ENCODE data around the gene MRPL20.

The MRPL20 gene

DNA sequence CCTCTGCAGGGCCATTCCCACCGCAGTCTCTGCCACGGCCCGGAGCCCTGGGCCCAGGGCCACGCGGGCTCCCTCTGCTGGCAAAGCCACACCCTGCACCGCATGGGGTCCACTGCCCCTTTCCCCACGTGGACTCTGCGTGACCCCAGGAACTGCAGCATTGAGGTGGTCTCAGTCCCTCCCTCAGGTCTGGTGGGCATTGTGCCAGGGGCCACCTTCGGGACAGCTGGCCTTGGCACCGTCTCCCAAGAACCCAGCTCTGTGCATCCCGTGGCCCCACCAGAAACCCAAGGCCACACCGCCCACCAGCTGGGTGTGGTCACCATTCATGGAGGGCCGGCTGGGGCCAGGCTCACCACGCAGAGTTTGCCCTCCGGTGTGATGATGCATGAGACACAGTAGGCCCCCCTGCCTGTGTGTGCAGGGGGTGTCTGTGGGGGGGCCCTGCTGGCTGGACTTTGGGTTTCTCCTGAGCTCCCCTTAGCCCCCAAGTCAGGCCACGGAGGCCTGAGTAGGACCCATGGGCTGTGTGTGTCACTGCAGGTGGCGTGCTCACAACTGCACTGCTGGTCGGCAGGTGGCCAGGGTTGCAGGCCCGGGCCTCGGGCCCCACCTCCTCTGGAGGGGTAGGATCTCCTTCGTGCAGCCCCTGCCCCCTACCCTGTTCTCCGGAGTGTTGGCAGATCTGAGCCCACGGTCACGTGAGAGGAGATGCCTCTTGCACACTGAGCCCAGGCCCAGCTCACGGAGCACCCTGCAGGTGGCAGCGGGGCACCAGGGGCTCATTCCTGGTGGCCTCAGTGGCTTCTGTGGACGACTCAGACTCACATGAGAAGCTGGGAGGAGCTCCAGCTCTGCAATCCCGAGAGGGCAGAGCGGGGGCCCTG is 34.2 kb upstream of the MRPL20 start:
- Histone ChIP-seq H2AFZ (ENCODE audit: low read depth, low read length) (no peak overlapping the region), H3K9me3 (ENCODE audit: low read length) (no peaks in the 10 kb centered on the region), H3K36me3 (ENCODE audit: insufficient read depth, low read length) (no peaks in the 10 kb centered on the region), H3K27me3 (ENCODE audit: insufficient read depth, low read length) (no peaks in the 10 kb centered on the region), H3K4me1 (ENCODE audit: insufficient read depth, low read length) (peaks cover 14% of the 10 kb centered on the region), H3K4me3 (ENCODE audit: low read length) (no peak overlapping the region)

DNA sequence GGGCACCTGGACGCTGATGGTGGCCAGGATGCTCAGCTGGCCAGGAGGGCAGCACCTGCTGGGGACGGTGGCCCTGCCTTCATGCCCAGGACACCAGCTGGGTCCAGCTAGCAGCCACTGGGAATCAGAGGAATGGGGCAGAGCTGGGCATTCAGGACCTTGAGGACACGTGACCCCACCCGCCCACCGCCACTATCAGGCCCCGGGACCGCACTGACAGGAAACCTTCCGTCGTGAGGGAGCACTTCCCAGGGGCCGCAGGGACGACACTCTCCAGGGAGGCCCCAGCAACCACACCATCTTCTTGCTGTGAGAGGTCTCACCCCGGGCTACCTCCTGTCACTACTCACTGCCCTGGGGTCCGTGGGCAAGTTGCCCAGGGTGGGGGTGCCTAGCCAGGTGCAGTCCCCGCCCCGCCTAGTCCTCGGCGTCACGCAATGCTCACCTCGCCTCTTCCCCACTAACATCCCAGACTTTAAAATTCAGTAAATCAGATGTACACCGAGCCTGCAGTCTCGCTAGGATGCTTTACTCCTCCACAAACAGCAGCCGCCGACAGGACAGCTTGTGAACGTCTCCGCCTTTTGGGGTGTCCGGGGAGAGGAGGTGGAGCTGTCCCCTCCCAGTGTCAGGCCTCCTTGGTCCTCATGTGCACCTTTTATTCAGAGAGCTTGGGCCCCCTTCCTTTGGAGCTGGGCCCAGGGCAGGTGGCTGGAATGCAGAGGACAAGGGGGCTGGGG is 33.3 kb upstream of the MRPL20 start:
- H3K9me3 ChIP-seq (ENCODE audit: low read length), result no peaks in the 10 kb centered on the region
- H2AFZ ChIP-seq (ENCODE audit: low read depth, low read length), result no peak overlapping the region
- peaks cover 14% of the 10 kb centered on the region for H3K4me1 ChIP-seq (ENCODE audit: insufficient read depth, low read length)
- H3K4me3 ChIP-seq (ENCODE audit: low read length), result no peak overlapping the region
- H3K27me3 ChIP-seq (ENCODE audit: insufficient read depth, low read length), result no peaks in the 10 kb centered on the region
- H3K36me3 ChIP-seq (ENCODE audit: insufficient read depth, low read length), result no peaks in the 10 kb centered on the region

- Histone ChIP-seq H3K4me1 (ENCODE audit: insufficient read depth, low read length) (peaks cover 21% of the 10 kb centered on the region), H3K27me3 (ENCODE audit: insufficient read depth, low read length) (no peaks in the 10 kb centered on the region), H2AFZ (ENCODE audit: low read depth, low read length) (no peak overlapping the region), H3K4me3 (ENCODE audit: low read length) (no peak overlapping the region), H3K9me3 (ENCODE audit: low read length) (no peaks in the 10 kb centered on the region), H3K36me3 (ENCODE audit: insufficient read depth, low read length) (no peaks in the 10 kb centered on the region)
These were observed 32.6 kb upstream of the MRPL20 start for GRCh38 chr1:1439546-1440261.

DNA sequence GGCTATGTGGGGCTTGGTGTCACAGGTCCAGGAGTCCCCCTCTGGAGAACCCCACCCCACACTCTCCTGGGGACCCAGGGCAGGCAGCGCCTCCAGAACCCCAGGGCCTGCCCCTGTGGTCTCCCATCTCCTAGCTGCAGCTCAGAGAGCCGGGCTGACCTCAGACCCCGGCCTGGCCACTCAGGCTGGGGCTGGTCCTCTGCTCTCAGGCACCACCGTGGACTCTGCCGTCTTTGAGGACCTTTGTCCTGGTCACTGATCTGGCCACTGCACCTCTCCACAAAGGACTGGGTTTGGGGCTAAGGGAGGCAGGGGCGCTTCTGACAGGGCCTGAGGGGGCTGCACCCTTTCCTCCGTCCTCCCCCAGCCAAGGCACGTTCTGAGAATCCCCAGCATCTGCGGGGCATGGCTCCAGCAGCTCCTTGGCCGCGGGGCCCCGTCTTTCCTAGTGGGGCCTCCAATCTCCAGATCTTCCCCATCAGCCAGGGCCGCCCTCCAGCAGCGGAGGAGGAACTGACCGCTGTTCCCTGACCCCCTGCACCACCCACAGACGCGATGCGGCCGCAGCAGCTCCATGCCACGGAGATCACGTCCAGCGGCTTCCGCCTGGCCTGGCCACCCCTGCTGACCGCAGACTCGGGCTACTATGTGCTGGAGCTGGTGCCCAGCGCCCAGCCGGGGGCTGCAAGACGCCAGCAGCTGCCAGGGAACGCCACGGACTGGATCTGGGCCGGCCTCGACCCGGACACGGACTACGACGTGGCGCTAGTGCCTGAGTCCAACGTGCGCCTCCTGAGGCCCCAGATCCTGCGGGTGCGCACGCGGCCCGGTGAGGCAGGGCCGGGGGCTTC is 31.7 kb upstream of the MRPL20 start:
- Histone ChIP-seq H3K9me3 (ENCODE audit: low read length) (no peaks in the 10 kb centered on the region), H3K4me3 (ENCODE audit: low read length) (no peak overlapping the region), H2AFZ (ENCODE audit: low read depth, low read length) (no peak overlapping the region), H3K36me3 (ENCODE audit: insufficient read depth, low read length) (no peaks in the 10 kb centered on the region), H3K4me1 (ENCODE audit: insufficient read depth, low read length) (peaks cover 30% of the 10 kb centered on the region), H3K27me3 (ENCODE audit: insufficient read depth, low read length) (no peaks in the 10 kb centered on the region)

GRCh38 chr1:1437904-1438376 is 30.8 kb upstream of the MRPL20 start:
- no peak overlapping the region for H3K4me3 ChIP-seq (ENCODE audit: low read length)
- peaks cover 38% of the 10 kb centered on the region for H3K4me1 ChIP-seq (ENCODE audit: insufficient read depth, low read length)
- H2AFZ ChIP-seq (ENCODE audit: low read depth, low read length), result no peak overlapping the region
- no peaks in the 10 kb centered on the region for H3K36me3 ChIP-seq (ENCODE audit: insufficient read depth, low read length)
- no peaks in the 10 kb centered on the region for H3K9me3 ChIP-seq (ENCODE audit: low read length)
- no peaks in the 10 kb centered on the region for H3K27me3 ChIP-seq (ENCODE audit: insufficient read depth, low read length)

GRCh38 chr1:1437033-1437903 is 30.2 kb upstream of the MRPL20 start:
- H3K4me3 ChIP-seq (ENCODE audit: low read length), result no peak overlapping the region
- H3K4me1 ChIP-seq (ENCODE audit: insufficient read depth, low read length), result peaks cover 45% of the 10 kb centered on the region
- H2AFZ ChIP-seq (ENCODE audit: low read depth, low read length), result no peak overlapping the region
- no peaks in the 10 kb centered on the region for H3K9me3 ChIP-seq (ENCODE audit: low read length)
- no peaks in the 10 kb centered on the region for H3K27me3 ChIP-seq (ENCODE audit: insufficient read depth, low read length)
- no peaks in the 10 kb centered on the region for H3K36me3 ChIP-seq (ENCODE audit: insufficient read depth, low read length)

DNA sequence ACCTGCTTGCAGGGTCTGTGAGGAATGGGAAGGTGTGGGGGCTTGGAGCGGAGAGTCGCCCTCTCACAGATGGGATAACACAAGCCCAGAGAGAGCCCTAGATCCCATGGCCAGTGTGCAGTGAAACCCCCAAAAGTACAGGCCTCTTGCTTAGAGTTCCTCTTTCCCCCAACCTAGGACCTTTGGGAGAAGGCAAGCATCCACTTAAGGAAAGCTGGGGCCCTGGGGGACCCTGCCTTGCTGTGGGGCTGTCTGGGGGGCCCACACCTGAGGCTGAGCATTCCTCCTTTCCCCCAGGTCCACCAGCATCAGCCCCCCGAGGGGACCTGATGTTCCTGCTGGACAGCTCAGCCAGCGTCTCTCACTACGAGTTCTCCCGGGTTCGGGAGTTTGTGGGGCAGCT is 29.5 kb upstream of the MRPL20 start:
- H3K4me3 ChIP-seq (ENCODE audit: low read length), result no peak overlapping the region
- no peaks in the 10 kb centered on the region for H3K27me3 ChIP-seq (ENCODE audit: insufficient read depth, low read length)
- no peaks in the 10 kb centered on the region for H3K9me3 ChIP-seq (ENCODE audit: low read length)
- H2AFZ ChIP-seq (ENCODE audit: low read depth, low read length), result no peak overlapping the region
- no peaks in the 10 kb centered on the region for H3K36me3 ChIP-seq (ENCODE audit: insufficient read depth, low read length)
- H3K4me1 ChIP-seq (ENCODE audit: insufficient read depth, low read length), result peaks cover 51% of the 10 kb centered on the region

DNA sequence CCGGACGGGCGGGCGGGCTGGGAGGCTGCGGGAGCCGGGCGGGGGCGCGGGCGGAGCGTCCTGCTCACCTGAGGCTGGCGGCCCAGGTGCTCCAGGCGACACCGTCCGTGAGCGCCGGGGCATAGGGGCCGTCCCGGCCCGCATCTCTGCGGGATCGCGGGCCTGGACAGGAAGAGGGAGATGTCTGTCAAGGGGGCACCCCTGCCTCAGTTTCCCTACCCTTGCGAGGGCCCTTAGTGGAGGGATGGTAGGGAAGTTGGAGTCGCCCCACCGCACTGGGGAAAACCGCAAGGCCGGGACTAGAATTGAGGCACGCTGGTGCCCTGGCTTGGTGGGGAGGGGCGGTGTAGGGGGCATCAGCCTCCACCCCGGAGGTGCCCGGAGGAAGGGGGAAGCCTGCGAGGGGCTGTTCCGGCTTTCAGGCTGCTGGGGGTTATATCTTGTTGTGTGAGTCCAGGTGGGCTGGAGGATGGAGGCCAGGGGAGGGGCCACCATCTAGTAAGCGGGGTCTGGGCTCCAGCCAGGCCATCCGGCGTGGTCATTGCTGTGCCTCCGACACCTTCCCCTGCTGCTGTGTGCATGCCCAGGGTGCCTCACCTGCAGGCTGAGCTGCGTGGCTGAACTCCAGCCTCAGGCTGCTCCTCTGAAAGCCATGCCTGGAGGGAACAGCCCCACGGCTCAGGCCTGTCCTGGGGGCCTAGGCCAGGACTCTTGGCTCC is 29.0 kb upstream of the MRPL20 start:
- Histone ChIP-seq H3K36me3 (ENCODE audit: insufficient read depth, low read length) (no peaks in the 10 kb centered on the region), H3K27me3 (ENCODE audit: insufficient read depth, low read length) (no peaks in the 10 kb centered on the region), H3K4me1 (ENCODE audit: insufficient read depth, low read length) (peaks cover 57% of the 10 kb centered on the region), H3K4me3 (ENCODE audit: low read length) (peak overlapping the region; percentile 25), H2AFZ (ENCODE audit: low read depth, low read length) (no peak overlapping the region), H3K9me3 (ENCODE audit: low read length) (no peaks in the 10 kb centered on the region)

GRCh38 chr1:1435106-1435903 is 28.2 kb upstream of the MRPL20 start, which contains the start of gene VWA1:
TSS of gene VWA1 (plus strand) at chr1:1435690. CDS start at chr1:1435749, 59 bp downstream.
- no peaks in the 10 kb centered on the region for H3K27me3 ChIP-seq (ENCODE audit: insufficient read depth, low read length)
- no peaks in the 10 kb centered on the region for H3K9me3 ChIP-seq (ENCODE audit: low read length)
- H3K36me3 ChIP-seq (ENCODE audit: insufficient read depth, low read length), result no peaks in the 10 kb centered on the region
- H2AFZ ChIP-seq (ENCODE audit: low read depth, low read length), result no peak within 1 kb of the TSS
- peak within 1 kb of the TSS; percentile 25 for H3K4me3 ChIP-seq (ENCODE audit: low read length)
- H3K4me1 ChIP-seq (ENCODE audit: insufficient read depth, low read length), result peaks cover 58% of the 10 kb centered on the region

DNA sequence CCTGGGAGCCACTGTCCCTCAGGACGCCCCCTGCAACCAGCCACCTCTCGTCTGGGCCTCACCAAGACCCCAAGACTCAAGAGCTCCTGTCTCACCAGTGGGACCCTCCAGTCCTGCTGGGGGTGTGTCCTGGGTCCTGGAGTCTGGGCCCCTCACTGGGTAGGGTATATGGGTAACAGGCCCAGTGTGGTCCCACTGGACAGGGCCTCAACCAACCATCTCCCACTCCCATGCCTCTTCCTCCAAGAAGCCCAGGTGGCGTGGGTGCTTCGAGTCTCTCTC is 27.7 kb upstream of the MRPL20 start:
- no peak overlapping the region for H2AFZ ChIP-seq (ENCODE audit: low read depth, low read length)
- H3K9me3 ChIP-seq (ENCODE audit: low read length), result no peaks in the 10 kb centered on the region
- no peaks in the 10 kb centered on the region for H3K36me3 ChIP-seq (ENCODE audit: insufficient read depth, low read length)
- H3K4me3 ChIP-seq (ENCODE audit: low read length), result no peak overlapping the region
- H3K4me1 ChIP-seq (ENCODE audit: insufficient read depth, low read length), result peaks cover 61% of the 10 kb centered on the region
- no peaks in the 10 kb centered on the region for H3K27me3 ChIP-seq (ENCODE audit: insufficient read depth, low read length)

All from neuron (in vitro differentiated cells).